ENCODE measurements around the gene USH2A. TPM values are rescaled to one million over a fixed set of nuclear protein-coding genes. Genes with fewer than 3 reads are reported as not detected.

The USH2A gene
- total RNA-seq, 1 donor from 2014 or later, result 0.02 TPM

DNA sequence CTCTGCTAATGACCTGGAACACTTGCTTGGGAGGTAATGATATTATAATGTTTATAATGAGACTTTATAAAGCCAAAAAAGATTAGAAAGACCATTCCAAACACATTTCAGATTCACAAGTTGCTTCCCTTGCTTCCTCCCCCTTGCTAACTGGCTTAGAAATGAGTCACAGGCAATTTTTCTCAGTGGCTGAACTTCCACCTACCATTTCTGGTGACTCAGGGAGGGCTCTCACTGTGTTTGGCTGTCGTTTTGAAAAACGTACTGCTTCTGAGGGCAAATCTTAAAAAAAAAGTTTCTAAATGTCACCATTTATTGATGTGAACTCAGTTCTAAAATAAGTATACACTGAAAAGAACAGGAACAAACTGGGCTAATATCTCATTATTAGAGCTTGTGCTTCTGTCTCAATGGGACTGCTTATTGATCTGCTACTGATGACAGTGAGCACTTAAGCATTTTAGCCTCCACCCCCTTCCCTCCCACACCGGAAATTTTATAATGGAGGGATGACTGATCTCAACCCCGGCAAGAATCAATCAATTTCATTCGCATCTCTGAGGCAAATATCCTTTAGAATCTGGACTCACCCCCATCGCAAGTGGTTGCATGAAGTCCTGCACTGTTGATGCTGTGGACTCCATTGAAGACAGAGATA is 577.9 kb downstream of the USH2A start:
- Histone ChIP-seq H3K4me3 (ENCODE audit: insufficient read depth, low read depth, low read length) (peak overlapping the region; percentile 41), H3K79me2 (ENCODE audit: insufficient read depth, low read length) (no peaks in the 10 kb centered on the region), H3K4me2 (ENCODE audit: low read length) (peak overlapping the region; percentile 83), H3K9me3 (ENCODE audit: insufficient read depth, low read depth, low read length) (no peaks in the 10 kb centered on the region), H3K36me3 (ENCODE audit: insufficient read depth, low read length) (no peaks in the 10 kb centered on the region), H3K27me3 (ENCODE audit: insufficient read depth, low read length) (no peaks in the 10 kb centered on the region), H4K20me1 (ENCODE audit: insufficient read depth, low read length) (no peaks in the 10 kb centered on the region), H3K4me1 (ENCODE audit: insufficient read depth, low read length) (peaks cover 6% of the 10 kb centered on the region), H3K9ac (ENCODE audit: low read length) (peak overlapping the region; percentile 43), H3K27ac (ENCODE audit: low read depth, low read length) (peak overlapping the region; percentile 77), H2AFZ (ENCODE audit: low read depth, low read length) (peak overlapping the region; percentile 74)
- TF ChIP-seq, protein P1, sequence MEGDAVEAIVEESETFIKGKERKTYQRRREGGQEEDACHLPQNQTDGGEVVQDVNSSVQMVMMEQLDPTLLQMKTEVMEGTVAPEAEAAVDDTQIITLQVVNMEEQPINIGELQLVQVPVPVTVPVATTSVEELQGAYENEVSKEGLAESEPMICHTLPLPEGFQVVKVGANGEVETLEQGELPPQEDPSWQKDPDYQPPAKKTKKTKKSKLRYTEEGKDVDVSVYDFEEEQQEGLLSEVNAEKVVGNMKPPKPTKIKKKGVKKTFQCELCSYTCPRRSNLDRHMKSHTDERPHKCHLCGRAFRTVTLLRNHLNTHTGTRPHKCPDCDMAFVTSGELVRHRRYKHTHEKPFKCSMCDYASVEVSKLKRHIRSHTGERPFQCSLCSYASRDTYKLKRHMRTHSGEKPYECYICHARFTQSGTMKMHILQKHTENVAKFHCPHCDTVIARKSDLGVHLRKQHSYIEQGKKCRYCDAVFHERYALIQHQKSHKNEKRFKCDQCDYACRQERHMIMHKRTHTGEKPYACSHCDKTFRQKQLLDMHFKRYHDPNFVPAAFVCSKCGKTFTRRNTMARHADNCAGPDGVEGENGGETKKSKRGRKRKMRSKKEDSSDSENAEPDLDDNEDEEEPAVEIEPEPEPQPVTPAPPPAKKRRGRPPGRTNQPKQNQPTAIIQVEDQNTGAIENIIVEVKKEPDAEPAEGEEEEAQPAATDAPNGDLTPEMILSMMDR (IDR thresholded peaks at IDR 0.05; ENCODE audit: insufficient read depth, low read depth, low read length), result no peak
- no peak for TF ChIP-seq EZH2 (IDR thresholded peaks at IDR 0.05; ENCODE audit: insufficient read depth, low read length)
- no peaks in the 10 kb centered on the region for H3K36me3 Mint-ChIP-seq (ENCODE audit: low read depth, unreplicated experiment)
- DNase-seq (ENCODE audit: low read depth) (peak; percentile 87), FAIRE-seq (no peak)
- no peaks in the 10 kb centered on the region for H3K27me3 Mint-ChIP-seq (ENCODE audit: low read depth, unreplicated experiment)
- peaks cover 2% of the 10 kb centered on the region for H3K9me3 Mint-ChIP-seq (ENCODE audit: unreplicated experiment)
- peak overlapping the region; percentile 0 for H3K4me3 Mint-ChIP-seq (ENCODE audit: unreplicated experiment)
- H3K4me1 Mint-ChIP-seq (ENCODE audit: low read depth, unreplicated experiment), result peaks cover 21% of the 10 kb centered on the region
- H3K27ac Mint-ChIP-seq (ENCODE audit: unreplicated experiment), result peak overlapping the region; percentile 75

DNA sequence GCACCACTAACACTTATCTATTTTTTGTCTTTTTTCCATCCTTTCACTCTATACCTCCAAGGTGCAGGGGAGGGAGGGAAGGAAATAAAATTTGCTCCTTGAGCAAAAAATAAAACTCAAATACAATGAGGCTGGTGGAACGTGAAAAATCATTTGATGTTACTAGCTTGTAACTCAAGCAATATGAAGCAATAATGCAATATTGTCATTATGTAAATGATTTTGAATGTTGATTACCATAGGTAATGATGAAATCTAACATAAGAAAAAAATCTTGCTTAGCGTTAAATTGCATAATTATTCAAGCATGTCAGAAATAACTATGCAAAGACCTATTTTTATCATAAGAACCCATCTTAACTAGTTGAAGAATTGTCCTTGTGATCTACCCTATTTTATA is 578.5 kb downstream of the USH2A start:
- H3K9ac ChIP-seq (ENCODE audit: low read length), result no peak overlapping the region
- peak overlapping the region; percentile 83 for H3K4me2 ChIP-seq (ENCODE audit: low read length)
- Mint-ChIP-seq H3K36me3 (ENCODE audit: low read depth, unreplicated experiment) (no peaks in the 10 kb centered on the region), H3K27me3 (ENCODE audit: low read depth, unreplicated experiment) (no peaks in the 10 kb centered on the region), H3K9me3 (ENCODE audit: unreplicated experiment) (peaks cover 2% of the 10 kb centered on the region), H3K4me3 (ENCODE audit: unreplicated experiment) (no peak overlapping the region), H3K27ac (ENCODE audit: unreplicated experiment) (peak overlapping the region; percentile 75), H3K4me1 (ENCODE audit: low read depth, unreplicated experiment) (peaks cover 21% of the 10 kb centered on the region)
- no peaks in the 10 kb centered on the region for H3K9me3 ChIP-seq (ENCODE audit: insufficient read depth, low read depth, low read length)
- H3K79me2 ChIP-seq (ENCODE audit: insufficient read depth, low read length), result no peaks in the 10 kb centered on the region
- H4K20me1 ChIP-seq (ENCODE audit: insufficient read depth, low read length), result no peaks in the 10 kb centered on the region
- H3K4me3 ChIP-seq (ENCODE audit: insufficient read depth, low read depth, low read length), result peak overlapping the region; percentile 41
- no peaks in the 10 kb centered on the region for H3K27me3 ChIP-seq (ENCODE audit: insufficient read depth, low read length)
- peaks cover 6% of the 10 kb centered on the region for H3K4me1 ChIP-seq (ENCODE audit: insufficient read depth, low read length)
- TF ChIP-seq, protein P1 (IDR thresholded peaks at IDR 0.05; ENCODE audit: insufficient read depth, low read depth, low read length), result no peak
- no peak for TF ChIP-seq EZH2 (IDR thresholded peaks at IDR 0.05; ENCODE audit: insufficient read depth, low read length)
- peak overlapping the region; percentile 77 for H3K27ac ChIP-seq (ENCODE audit: low read depth, low read length)
- DNase-seq (ENCODE audit: low read depth) (no peak), FAIRE-seq (no peak)
- H2AFZ ChIP-seq (ENCODE audit: low read depth, low read length), result no peak overlapping the region
- no peaks in the 10 kb centered on the region for H3K36me3 ChIP-seq (ENCODE audit: insufficient read depth, low read length)

DNA sequence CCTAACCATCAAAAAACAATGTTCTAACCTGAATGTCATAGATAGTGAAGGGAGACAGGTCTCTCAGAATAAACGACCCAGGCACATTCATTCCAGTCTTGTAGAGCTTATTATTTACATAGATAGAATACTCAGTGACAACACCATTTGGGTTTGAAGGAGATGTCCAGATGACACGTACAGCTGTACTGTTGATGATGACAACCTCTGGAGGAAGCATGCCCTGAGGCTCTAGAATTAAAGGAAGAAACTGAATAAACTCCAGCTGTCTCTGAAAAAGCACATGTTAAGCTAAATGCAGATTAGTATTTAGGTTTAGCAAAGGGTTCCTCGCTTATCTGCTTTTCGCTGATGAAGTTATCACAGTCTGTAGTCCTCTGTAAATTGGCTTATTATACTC is 579.0 kb downstream of the USH2A start:
- peaks cover 6% of the 10 kb centered on the region for H3K4me1 ChIP-seq (ENCODE audit: insufficient read depth, low read length)
- no peak overlapping the region for H3K27ac ChIP-seq (ENCODE audit: low read depth, low read length)
- H2AFZ ChIP-seq (ENCODE audit: low read depth, low read length), result no peak overlapping the region
- no peaks in the 10 kb centered on the region for H3K79me2 ChIP-seq (ENCODE audit: insufficient read depth, low read length)
- no peak for FAIRE-seq
- Mint-ChIP-seq H3K4me1 (ENCODE audit: low read depth, unreplicated experiment) (peaks cover 21% of the 10 kb centered on the region), H3K36me3 (ENCODE audit: low read depth, unreplicated experiment) (no peaks in the 10 kb centered on the region), H3K4me3 (ENCODE audit: unreplicated experiment) (no peak overlapping the region), H3K27me3 (ENCODE audit: low read depth, unreplicated experiment) (no peaks in the 10 kb centered on the region), H3K9me3 (ENCODE audit: unreplicated experiment) (peaks cover 2% of the 10 kb centered on the region), H3K27ac (ENCODE audit: unreplicated experiment) (no peak overlapping the region)
- H3K4me2 ChIP-seq (ENCODE audit: low read length), result no peak overlapping the region
- no peaks in the 10 kb centered on the region for H3K36me3 ChIP-seq (ENCODE audit: insufficient read depth, low read length)
- no peak overlapping the region for H3K4me3 ChIP-seq (ENCODE audit: insufficient read depth, low read depth, low read length)
- DNase-seq (ENCODE audit: low read depth), result no peak
- no peaks in the 10 kb centered on the region for H4K20me1 ChIP-seq (ENCODE audit: insufficient read depth, low read length)
- H3K27me3 ChIP-seq (ENCODE audit: insufficient read depth, low read length), result no peaks in the 10 kb centered on the region
- H3K9me3 ChIP-seq (ENCODE audit: insufficient read depth, low read depth, low read length), result no peaks in the 10 kb centered on the region
- no peak overlapping the region for H3K9ac ChIP-seq (ENCODE audit: low read length)
- TF ChIP-seq, protein P1 (IDR thresholded peaks at IDR 0.05; ENCODE audit: insufficient read depth, low read depth, low read length), result no peak
- TF ChIP-seq EZH2 (IDR thresholded peaks at IDR 0.05; ENCODE audit: insufficient read depth, low read length), result no peak
